Neural progenitor cell (in vitro differentiated cells): ENCODE data around the gene STK4.

Experiments
- EZH2 ChIP-seq: fragments of 200-600 bp; sonication (generic); IDR thresholded peaks from 2 replicates; pipeline ENCODE4 v1.6.1; 2017; ENCODE audit warnings: antibody characterized with exemption, mild to moderate bottlenecking, moderate library complexity
- TF ChIP-seq, protein P1 (sequence below): fragments of 200-600 bp; sonication (generic); IDR thresholded peaks from 2 replicates; pipeline ENCODE4 v1.5.1; 2017; ENCODE audit warnings: antibody characterized with exemption, mild to moderate bottlenecking

DNA sequence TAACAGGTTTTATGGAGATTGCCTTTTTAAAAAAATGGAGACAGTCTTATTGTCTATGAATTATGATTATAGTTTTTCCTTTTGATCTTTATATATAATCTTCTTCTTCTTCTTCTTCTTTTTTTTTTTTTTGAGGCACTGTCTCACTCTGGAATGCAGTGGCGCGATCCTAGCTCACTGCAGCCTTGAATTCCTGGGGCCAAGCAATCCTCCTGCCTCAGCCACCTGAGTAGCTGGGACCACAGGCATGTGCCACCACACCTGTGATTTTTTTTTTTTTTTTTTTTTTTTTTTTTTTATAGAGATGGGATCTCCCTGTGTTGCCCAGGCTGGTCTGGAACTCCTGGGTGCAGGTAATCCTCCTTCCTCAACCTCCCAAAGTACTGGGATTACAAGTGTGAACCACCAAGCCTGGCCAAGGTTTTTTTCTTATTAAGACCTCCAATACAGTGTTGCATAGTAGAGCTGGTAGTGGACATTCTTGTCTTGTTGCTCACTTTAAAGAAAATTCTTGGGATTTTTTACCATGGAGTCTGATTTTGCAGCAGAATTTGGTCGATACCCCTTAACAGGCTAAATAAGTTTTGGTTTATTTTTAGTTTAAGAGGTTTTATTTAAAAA lies 46.5 kb downstream of the STK4 start:
- TF ChIP-seq, protein P1, sequence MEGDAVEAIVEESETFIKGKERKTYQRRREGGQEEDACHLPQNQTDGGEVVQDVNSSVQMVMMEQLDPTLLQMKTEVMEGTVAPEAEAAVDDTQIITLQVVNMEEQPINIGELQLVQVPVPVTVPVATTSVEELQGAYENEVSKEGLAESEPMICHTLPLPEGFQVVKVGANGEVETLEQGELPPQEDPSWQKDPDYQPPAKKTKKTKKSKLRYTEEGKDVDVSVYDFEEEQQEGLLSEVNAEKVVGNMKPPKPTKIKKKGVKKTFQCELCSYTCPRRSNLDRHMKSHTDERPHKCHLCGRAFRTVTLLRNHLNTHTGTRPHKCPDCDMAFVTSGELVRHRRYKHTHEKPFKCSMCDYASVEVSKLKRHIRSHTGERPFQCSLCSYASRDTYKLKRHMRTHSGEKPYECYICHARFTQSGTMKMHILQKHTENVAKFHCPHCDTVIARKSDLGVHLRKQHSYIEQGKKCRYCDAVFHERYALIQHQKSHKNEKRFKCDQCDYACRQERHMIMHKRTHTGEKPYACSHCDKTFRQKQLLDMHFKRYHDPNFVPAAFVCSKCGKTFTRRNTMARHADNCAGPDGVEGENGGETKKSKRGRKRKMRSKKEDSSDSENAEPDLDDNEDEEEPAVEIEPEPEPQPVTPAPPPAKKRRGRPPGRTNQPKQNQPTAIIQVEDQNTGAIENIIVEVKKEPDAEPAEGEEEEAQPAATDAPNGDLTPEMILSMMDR = no peak
- no peak for TF ChIP-seq EZH2
